ENCODE data around the gene ERCC6L.

Gene ERCC6L

DNA sequence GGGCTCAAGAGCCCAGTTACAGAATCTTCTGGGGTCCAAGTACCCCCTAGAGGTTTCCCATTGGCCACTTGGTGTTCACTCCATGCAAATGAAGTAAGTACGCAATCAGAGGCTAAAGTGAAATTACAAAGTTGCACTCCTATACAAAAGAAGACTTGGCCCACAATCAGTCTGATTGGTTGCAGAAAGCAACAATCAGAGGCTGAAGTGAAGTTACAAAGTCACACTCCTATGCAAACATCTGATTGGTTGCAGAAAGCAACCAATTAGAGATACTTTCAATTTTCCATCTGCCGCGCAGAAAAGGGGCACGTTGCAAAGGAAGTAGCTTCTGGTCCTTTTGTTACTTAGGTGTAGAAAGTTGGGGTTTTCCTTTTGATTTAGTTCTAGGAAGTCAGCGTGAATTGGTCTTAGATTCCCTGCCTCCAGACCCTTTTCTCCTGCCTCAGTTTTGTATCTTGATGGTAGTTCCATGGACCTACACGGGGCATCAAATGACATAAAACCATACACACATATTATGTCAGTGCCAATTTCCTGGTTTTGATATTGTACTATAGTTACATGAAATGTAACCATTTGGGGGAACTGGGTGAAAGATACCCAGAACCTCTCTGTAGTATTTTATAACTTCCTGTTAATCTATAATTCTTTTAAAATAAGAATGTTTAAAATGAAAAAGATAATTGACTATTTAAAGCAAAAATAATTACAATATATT lies 69.7 kb downstream of the ERCC6L start:
- no peak for DNase-seq (ENCODE audit: low read depth)

DNA sequence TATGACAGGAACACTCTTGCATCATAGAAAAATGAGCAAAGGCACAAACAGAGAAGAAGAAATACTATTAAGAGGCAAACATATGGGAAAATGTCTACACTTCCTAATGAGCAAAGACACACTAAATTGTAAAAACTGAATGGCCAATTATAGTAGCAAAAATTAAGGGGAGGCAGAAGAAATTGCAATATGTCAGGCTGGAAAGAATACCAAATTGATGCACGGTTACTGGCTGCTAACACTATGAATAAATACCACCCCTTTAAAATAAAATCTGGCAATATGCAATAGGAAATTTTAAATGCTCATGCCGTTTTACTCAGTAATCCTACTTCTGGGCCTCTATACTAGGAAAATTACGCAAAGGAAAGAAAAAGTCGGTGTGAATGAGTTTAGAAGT lies 73.3 kb downstream of the ERCC6L start:
- no peak for DNase-seq (ENCODE audit: low read depth)

DNA sequence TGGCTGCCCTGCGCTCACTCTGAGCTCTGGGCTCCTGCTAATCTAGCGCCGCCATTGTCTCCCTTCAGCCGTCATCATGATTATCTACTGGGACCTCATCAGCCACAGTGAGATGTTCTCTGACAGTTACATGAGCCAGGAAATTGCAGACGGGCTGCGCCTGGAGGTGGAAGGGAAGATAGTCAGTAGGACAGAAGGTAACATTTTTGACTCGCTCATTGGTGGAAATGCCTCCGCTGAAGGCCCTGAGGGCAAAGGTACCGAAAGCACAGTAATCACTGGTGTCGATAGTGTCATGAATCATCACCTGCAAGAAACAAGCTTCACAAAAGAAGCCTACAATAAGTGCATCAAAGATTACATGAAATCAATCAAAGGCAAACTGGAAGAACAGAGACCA lies 79.1 kb downstream of the ERCC6L start:
- DNase-seq (ENCODE audit: low read depth): no peak

DNA sequence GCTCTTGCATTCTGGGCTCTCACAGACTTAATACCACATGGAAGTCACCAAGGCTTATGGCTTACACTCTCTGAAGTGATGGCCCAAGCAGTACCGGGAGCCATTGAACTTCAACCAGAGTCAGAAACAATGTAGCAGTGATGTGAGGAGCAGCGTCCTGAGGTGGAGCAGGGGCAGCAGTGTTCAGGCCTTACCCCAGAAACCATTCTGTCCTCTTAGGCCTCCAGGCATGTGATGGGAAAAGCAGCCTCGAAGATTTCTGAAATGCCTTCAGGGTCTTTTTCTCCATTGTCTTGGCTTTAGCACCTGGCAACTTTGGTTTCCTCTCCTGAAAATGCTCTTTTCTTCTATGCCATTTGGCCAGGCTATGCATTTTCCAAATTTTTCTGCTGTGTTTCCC lies 80.1 kb downstream of the ERCC6L start:
- no peak for DNase-seq (ENCODE audit: low read depth)
